ENCODE measurements around the gene HCAR1. TPM values are rescaled to one million over a fixed set of nuclear protein-coding genes. Genes with fewer than 3 reads are reported as not detected.
"Not testable (repeated sequence)": the region's sequence is repeated elsewhere in the genome, so short reads cannot be mapped to it uniquely, and the experiment has no call there.

Gene HCAR1
- total RNA-seq: 0.52 TPM

GRCh38 chr12:122730215-122731014 lies at the start of gene HCAR1:
HCAR1 (minus strand) TSS chr12:122730844; CDS start chr12:122730339, 505 bp downstream.
- peak within 1 kb of the TSS; percentile 35 to 51 (median 40) for H3K4me3 ChIP-seq (ENCODE audit: low read length in 3 of 3)
- peaks cover 3 to 11% (median 10%) of the 10 kb centered on the region in 3 donors for H3K27me3 ChIP-seq (ENCODE audit: control insufficient read depth in 3 of 3, insufficient read depth in 3 of 3, low read length in 3 of 3)
- H3K4me1 ChIP-seq (ENCODE audit: control insufficient read depth in 3 of 3, insufficient read depth in 3 of 3, low read length in 3 of 3): peaks cover 0 to 4% (median 0%) of the 10 kb centered on the region in 3 donors
- H3K27ac ChIP-seq (ENCODE audit: low read depth, low read length): no peak within 1 kb of the TSS
- no peaks in the 10 kb centered on the region for H3K9me3 ChIP-seq (ENCODE audit: control insufficient read depth in 3 of 3, low read length in 3 of 3)
- no peaks in the 10 kb centered on the region for H3K36me3 ChIP-seq (ENCODE audit: control insufficient read depth in 3 of 3, insufficient read depth in 3 of 3, low read length in 3 of 3)
- peak within 1 kb of the TSS in 1 of 3 donors; percentile 33 for H3K9ac ChIP-seq (ENCODE audit: low read depth in 1 of 3, low read length in 3 of 3)

GRCh38 chr12:122757568-122757967 lies 26.9 kb upstream of the HCAR1 start:
- H3K9me3 ChIP-seq (ENCODE audit: control insufficient read depth in 3 of 3, low read length in 3 of 3): no peaks in the 10 kb centered on the region
- H3K9ac ChIP-seq (ENCODE audit: low read depth in 1 of 3, low read length in 3 of 3): no peak overlapping the region
- no peaks in the 10 kb centered on the region for H3K27me3 ChIP-seq (ENCODE audit: control insufficient read depth in 3 of 3, insufficient read depth in 3 of 3, low read length in 3 of 3)
- H3K36me3 ChIP-seq (ENCODE audit: control insufficient read depth in 3 of 3, insufficient read depth in 3 of 3, low read length in 3 of 3): peaks cover 36 to 39% (median 37%) of the 10 kb centered on the region in 3 donors
- no peak overlapping the region for H3K27ac ChIP-seq (ENCODE audit: low read depth, low read length)
- H3K4me3 ChIP-seq (ENCODE audit: low read length in 3 of 3): no peak overlapping the region
- H3K4me1 ChIP-seq (ENCODE audit: control insufficient read depth in 3 of 3, insufficient read depth in 3 of 3, low read length in 3 of 3): peaks cover 8 to 11% (median 9%) of the 10 kb centered on the region in 3 donors

- H3K9me3 ChIP-seq (ENCODE audit: control insufficient read depth in 3 of 3, low read length in 3 of 3): no peaks in the 10 kb centered on the region
- H3K4me1 ChIP-seq (ENCODE audit: control insufficient read depth in 3 of 3, insufficient read depth in 3 of 3, low read length in 3 of 3): peaks cover 8 to 15% (median 9%) of the 10 kb centered on the region in 3 donors
- no peak overlapping the region for H3K27ac ChIP-seq (ENCODE audit: low read depth, low read length)
- no peak overlapping the region for H3K9ac ChIP-seq (ENCODE audit: low read depth in 1 of 3, low read length in 3 of 3)
- H3K36me3 ChIP-seq (ENCODE audit: control insufficient read depth in 3 of 3, insufficient read depth in 3 of 3, low read length in 3 of 3): peaks cover 30 to 34% (median 32%) of the 10 kb centered on the region in 3 donors
- H3K27me3 ChIP-seq (ENCODE audit: control insufficient read depth in 3 of 3, insufficient read depth in 3 of 3, low read length in 3 of 3): no peaks in the 10 kb centered on the region
- no peak overlapping the region for H3K4me3 ChIP-seq (ENCODE audit: low read length in 3 of 3)
These were observed 24.1 kb upstream of the HCAR1 start for GRCh38 chr12:122754790-122755189.

- H3K9ac ChIP-seq (ENCODE audit: low read depth in 1 of 3, low read length in 3 of 3): peak overlapping the region; percentile 83 to 93 (median 90)
- peak overlapping the region; percentile 93 for H3K4me3 ChIP-seq (ENCODE audit: low read length in 3 of 3)
- H3K36me3 ChIP-seq (ENCODE audit: control insufficient read depth in 3 of 3, insufficient read depth in 3 of 3, low read length in 3 of 3): peaks cover 26 to 29% (median 28%) of the 10 kb centered on the region in 3 donors
- no peaks in the 10 kb centered on the region for H3K27me3 ChIP-seq (ENCODE audit: control insufficient read depth in 3 of 3, insufficient read depth in 3 of 3, low read length in 3 of 3)
- peak overlapping the region; percentile 73 for H3K27ac ChIP-seq (ENCODE audit: low read depth, low read length)
- H3K4me1 ChIP-seq (ENCODE audit: control insufficient read depth in 3 of 3, insufficient read depth in 3 of 3, low read length in 3 of 3): peaks cover 8 to 15% (median 9%) of the 10 kb centered on the region in 3 donors
- H3K9me3 ChIP-seq (ENCODE audit: control insufficient read depth in 3 of 3, low read length in 3 of 3): no peaks in the 10 kb centered on the region
These were observed 22.6 kb upstream of the HCAR1 start for GRCh38 chr12:122753319-122753650.

GRCh38 chr12:122752464-122753318 lies 22.0 kb upstream of the HCAR1 start, which contains the start of gene DENR:
DENR (plus strand) TSS chr12:122752824; CDS start chr12:122753702, 878 bp downstream.
- no peaks in the 10 kb centered on the region for H3K9me3 ChIP-seq (ENCODE audit: control insufficient read depth in 3 of 3, low read length in 3 of 3)
- H3K4me3 ChIP-seq (ENCODE audit: low read length in 3 of 3): peak within 1 kb of the TSS; percentile 93
- H3K9ac ChIP-seq (ENCODE audit: low read depth in 1 of 3, low read length in 3 of 3): peak within 1 kb of the TSS; percentile 83 to 93 (median 90)
- H3K27ac ChIP-seq (ENCODE audit: low read depth, low read length): peak within 1 kb of the TSS; percentile 73
- peaks cover 24 to 28% (median 24%) of the 10 kb centered on the region in 3 donors for H3K36me3 ChIP-seq (ENCODE audit: control insufficient read depth in 3 of 3, insufficient read depth in 3 of 3, low read length in 3 of 3)
- no peaks in the 10 kb centered on the region for H3K27me3 ChIP-seq (ENCODE audit: control insufficient read depth in 3 of 3, insufficient read depth in 3 of 3, low read length in 3 of 3)
- H3K4me1 ChIP-seq (ENCODE audit: control insufficient read depth in 3 of 3, insufficient read depth in 3 of 3, low read length in 3 of 3): peaks cover 8 to 15% (median 9%) of the 10 kb centered on the region in 3 donors

- H3K27me3 ChIP-seq (ENCODE audit: control insufficient read depth in 3 of 3, insufficient read depth in 3 of 3, low read length in 3 of 3); H3K4me3 ChIP-seq (ENCODE audit: low read length in 3 of 3); H3K9me3 ChIP-seq (ENCODE audit: control insufficient read depth in 3 of 3, low read length in 3 of 3); H3K9ac ChIP-seq (ENCODE audit: low read depth in 1 of 3, low read length in 3 of 3); H3K27ac ChIP-seq (ENCODE audit: low read depth, low read length): not testable (repeated sequence)
- Histone ChIP-seq H3K36me3 (ENCODE audit: control insufficient read depth in 3 of 3, insufficient read depth in 3 of 3, low read length in 3 of 3) (peaks cover 13 to 16% (median 13%) of the 10 kb centered on the region in 3 donors), H3K4me1 (ENCODE audit: control insufficient read depth in 3 of 3, insufficient read depth in 3 of 3, low read length in 3 of 3) (peaks cover 8 to 15% (median 9%) of the 10 kb centered on the region in 3 donors)
These were observed 20.3 kb upstream of the HCAR1 start for GRCh38 chr12:122750781-122751515.

GRCh38 chr12:122749569-122750332 lies 19.1 kb upstream of the HCAR1 start:
- Histone ChIP-seq H3K27me3 (ENCODE audit: control insufficient read depth in 3 of 3, insufficient read depth in 3 of 3, low read length in 3 of 3) (no peaks in the 10 kb centered on the region), H3K9ac (ENCODE audit: low read depth in 1 of 3, low read length in 3 of 3) (no peak overlapping the region), H3K4me3 (ENCODE audit: low read length in 3 of 3) (no peak overlapping the region), H3K4me1 (ENCODE audit: control insufficient read depth in 3 of 3, insufficient read depth in 3 of 3, low read length in 3 of 3) (peaks cover 8 to 15% (median 9%) of the 10 kb centered on the region in 3 donors), H3K36me3 (ENCODE audit: control insufficient read depth in 3 of 3, insufficient read depth in 3 of 3, low read length in 3 of 3) (peaks cover 6 to 8% (median 7%) of the 10 kb centered on the region in 3 donors), H3K27ac (ENCODE audit: low read depth, low read length) (no peak overlapping the region), H3K9me3 (ENCODE audit: control insufficient read depth in 3 of 3, low read length in 3 of 3) (no peaks in the 10 kb centered on the region)

GRCh38 chr12:122747224-122748135 lies 16.8 kb upstream of the HCAR1 start:
- Histone ChIP-seq H3K4me3 (ENCODE audit: low read length in 3 of 3) (no peak overlapping the region), H3K9ac (ENCODE audit: low read depth in 1 of 3, low read length in 3 of 3) (no peak overlapping the region), H3K4me1 (ENCODE audit: control insufficient read depth in 3 of 3, insufficient read depth in 3 of 3, low read length in 3 of 3) (peaks cover 0 to 3% (median 0%) of the 10 kb centered on the region in 3 donors), H3K27ac (ENCODE audit: low read depth, low read length) (no peak overlapping the region), H3K9me3 (ENCODE audit: control insufficient read depth in 3 of 3, low read length in 3 of 3) (no peaks in the 10 kb centered on the region), H3K36me3 (ENCODE audit: control insufficient read depth in 3 of 3, insufficient read depth in 3 of 3, low read length in 3 of 3) (no peaks in the 10 kb centered on the region), H3K27me3 (ENCODE audit: control insufficient read depth in 3 of 3, insufficient read depth in 3 of 3, low read length in 3 of 3) (no peaks in the 10 kb centered on the region)

Data from skeletal muscle tissue (tissue), 4 donors.